ENCODE measurements around the gene CRTC3.

Gene CRTC3

GRCh38 chr15:90593499-90594158, 63.9 kb downstream of the CRTC3 start:
- DNase-seq (ENCODE audit: low read depth) = no peak

- DNase-seq (ENCODE audit: low read depth) = peak; percentile 55
Measured at GRCh38 chr15:90594301-90594738, 64.6 kb downstream of the CRTC3 start.

DNA sequence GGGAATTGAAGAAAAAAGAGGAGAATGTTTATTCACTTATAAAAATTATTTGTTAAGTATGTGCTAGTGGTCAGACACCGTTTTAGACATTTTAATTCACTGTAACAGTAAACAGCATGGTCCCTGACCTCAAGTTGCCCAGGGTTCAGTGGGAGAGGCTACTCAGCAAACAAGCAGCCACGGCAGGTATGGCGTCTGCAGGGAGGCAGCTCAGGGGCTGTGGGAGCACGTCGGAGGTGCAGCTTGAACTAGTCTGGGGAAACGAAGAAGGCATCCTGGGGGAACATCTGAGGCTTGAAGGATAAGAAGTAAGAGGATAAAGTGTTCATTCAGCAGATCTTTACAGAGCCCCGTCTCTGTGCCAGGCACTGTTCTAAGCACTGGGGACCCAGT, 66.0 kb downstream of the CRTC3 start:
- no peak for DNase-seq (ENCODE audit: low read depth)

DNA sequence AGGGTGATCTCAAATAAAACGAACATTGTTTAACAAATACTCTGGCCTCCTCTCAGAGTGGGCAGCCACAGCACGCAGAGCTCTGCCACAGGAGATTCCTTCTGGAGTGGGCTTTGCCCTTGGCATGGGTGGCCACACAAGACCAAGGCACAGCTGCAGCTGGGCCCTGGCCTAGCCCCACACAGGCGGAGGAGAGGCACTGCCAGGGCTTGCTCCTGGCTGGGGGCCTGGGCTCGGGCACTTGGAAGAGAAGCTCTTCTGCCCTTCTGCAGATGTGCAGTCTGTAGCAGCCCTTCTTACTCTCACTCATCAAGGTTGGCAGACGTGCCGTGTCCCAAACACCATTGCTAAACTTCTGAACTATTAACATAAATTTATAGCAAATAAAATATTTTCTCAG, 67.2 kb downstream of the CRTC3 start:
- no peak for DNase-seq (ENCODE audit: low read depth)

GRCh38 chr15:90597577-90597976, 67.9 kb downstream of the CRTC3 start:
- no peak for DNase-seq (ENCODE audit: low read depth)

DNA sequence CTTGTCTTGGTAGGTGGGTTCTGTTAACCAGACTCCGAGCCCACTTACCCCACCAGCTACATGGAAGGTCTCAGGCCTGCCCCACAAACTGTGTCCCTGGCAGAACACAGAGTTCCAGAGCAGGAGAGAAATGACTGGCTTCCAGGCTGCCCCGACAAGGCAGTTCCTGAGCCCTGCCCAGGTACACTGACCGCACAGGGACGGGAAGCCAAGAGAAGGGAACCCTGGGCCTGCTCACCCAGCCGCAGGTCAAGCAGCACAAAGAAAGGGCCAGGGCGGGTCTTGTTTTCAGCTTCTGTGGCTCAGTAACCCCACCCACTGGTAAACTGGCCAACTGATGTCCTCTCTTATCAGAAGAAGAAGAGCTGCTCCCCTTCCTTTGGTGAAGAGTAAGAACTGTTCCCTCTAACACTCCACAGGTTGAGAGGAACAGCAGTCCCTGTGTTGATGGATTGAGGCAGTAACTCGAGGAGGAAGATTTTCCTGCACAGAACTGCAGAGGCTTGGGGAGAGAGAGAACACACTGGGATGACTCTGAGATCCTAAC, 68.4 kb downstream of the CRTC3 start:
- no peak for DNase-seq (ENCODE audit: low read depth)

- DNase-seq (ENCODE audit: low read depth) = no peak
Measured at GRCh38 chr15:90598679-90599078, 69.0 kb downstream of the CRTC3 start.

GRCh38 chr15:90599116-90599515, 69.4 kb downstream of the CRTC3 start:
- DNase-seq (ENCODE audit: low read depth) = no peak

DNA sequence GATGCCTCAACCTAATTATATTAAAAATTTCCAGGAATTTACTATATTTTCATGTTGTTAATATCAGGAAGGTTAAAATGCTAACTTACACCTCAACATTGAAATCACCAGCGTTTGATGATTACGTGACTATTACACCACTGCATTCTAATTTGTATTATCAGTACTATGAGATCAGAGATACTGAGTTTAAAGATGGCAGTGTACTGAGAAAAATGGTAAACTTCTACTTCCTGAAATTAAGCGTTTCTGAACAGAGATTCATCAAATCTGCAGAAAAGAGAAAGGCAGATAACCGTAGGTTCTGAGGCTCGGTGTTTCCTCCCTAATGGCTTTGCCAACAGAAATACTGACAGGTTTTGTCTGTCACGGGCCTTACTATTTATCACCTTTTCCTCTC, 69.9 kb downstream of the CRTC3 start:
- no peak for DNase-seq (ENCODE audit: low read depth)

DNA sequence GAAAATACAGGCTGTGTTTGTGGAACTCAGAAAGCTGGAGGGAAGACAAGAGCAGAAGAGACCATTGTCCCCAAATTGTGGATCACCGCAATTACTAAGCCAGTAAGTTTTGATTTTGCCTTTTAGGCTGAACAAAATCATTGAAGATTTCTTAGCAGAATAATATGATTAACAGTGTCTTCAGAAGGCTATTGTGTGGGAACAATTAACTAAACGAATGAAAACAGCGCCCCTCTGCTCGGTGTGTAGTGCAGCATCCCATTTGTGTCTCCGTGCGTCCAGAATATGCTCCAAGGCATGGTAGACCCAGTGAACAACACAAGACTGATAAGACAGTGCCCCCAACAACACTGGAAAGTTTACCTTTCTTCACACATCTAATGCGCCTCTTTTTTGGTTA, 71.2 kb downstream of the CRTC3 start:
- no peak for DNase-seq (ENCODE audit: low read depth)

DNA sequence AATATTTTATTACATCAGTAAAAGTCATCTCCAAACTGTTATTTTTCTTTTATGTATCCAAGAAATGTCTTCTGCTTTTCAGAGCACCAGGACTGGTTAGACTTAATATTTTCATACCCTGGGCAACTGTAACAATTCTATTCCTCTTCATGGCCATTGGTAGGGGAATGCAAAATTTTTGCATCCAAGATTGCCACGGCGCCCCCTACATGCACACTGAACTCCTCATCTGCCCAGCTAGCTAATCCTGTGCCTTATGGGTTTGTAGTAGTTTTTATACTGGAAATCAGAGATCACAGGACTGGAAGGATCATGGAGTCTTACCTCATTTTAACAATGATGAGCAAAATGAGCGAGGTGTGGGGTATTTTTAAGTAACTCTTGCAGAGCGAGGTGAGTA, 74.2 kb downstream of the CRTC3 start:
- no peak for DNase-seq (ENCODE audit: low read depth)

DNA sequence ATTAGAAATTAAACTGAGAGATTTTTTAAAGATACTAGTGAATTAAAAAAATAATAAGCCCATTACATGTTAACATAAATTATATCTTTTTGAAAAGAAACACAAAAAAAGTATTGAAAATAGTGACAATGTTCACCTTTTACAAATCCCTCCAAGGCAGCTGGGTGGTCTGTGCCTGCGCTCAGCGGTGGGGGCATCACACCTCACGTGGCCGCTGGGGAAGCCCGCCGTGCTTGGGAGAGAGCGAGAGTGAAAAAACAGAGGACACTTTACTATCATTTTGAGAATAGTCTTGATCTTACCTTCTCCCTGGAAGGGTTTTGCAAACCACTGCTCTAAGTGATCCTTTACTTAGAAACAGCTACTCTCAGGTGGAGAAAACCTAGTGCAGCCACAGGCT, 76.9 kb downstream of the CRTC3 start:
- DNase-seq (ENCODE audit: low read depth) = no peak

DNA sequence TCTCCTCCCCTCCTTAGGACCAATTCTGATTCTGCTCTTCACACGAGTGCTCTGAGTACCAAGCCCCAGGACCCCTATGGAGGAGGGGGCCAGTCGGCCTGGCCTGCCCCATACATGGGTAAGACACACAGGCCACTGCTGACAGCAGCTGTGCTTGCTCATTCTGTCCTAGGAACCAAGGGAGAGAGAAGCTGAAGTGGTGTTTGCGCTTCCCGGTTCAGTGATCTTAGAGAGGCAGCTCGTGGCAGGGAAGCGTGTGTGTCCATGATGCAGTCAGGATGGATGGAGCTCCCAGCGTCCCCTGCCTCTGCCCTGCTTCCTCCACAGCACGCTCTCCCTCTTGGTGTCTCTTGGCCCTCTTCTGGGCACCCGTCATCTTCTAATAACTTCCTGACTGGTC, 77.6 kb downstream of the CRTC3 start:
- no peak for DNase-seq (ENCODE audit: low read depth)

- DNase-seq (ENCODE audit: low read depth) = no peak
Measured at GRCh38 chr15:90609242-90610180, 79.8 kb downstream of the CRTC3 start.

DNA sequence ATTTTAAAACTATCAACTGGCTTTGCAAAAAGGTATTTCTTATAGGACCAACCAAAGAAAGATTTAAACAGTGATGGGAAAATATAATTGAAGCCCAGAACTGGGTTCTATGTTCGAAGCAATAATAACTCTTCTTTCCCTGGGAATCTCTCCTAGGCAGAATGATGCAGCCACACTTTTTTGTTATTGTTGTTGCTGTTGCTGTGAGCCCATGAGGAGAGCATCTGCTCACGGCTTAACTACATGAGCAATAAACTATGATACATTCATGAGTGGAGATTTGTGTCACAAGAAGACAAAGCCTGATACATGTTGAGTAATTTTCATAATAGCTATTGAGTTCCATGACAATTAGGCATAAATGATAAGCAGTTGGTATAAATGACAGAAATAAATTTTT, 80.5 kb downstream of the CRTC3 start:
- no peak for DNase-seq (ENCODE audit: low read depth)

- no peak for DNase-seq (ENCODE audit: low read depth)
Measured at GRCh38 chr15:90611157-90611556, 81.4 kb downstream of the CRTC3 start.

DNA sequence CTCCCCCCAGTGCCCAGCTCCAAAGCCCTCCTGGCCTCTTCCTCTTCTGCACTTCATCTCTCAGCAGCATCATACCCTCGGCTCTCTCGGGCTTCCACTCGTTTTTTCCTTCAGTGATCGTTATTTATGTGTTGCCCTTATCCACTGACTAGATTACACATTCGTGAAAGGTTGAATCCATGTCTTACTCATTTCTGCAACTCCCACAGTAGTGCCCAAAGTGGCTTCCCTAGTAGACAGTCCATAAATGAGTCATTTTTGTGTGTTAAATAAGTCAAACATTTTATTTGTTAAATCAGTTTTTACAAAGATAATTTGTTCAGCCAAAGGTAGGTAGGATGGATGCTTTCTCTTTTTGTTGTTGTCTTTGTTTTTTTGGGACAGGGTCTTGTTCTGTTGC, 87.4 kb downstream of the CRTC3 start:
- DNase-seq (ENCODE audit: low read depth) = no peak

- no peak for DNase-seq (ENCODE audit: low read depth)
Measured at GRCh38 chr15:90617668-90618097, 88.0 kb downstream of the CRTC3 start.

- no peak for DNase-seq (ENCODE audit: low read depth)
Measured at GRCh38 chr15:90618330-90619125, 88.8 kb downstream of the CRTC3 start.

GRCh38 chr15:90619468-90619867, 89.7 kb downstream of the CRTC3 start:
- DNase-seq (ENCODE audit: low read depth) = no peak

GRCh38 chr15:90619939-90620338, 90.2 kb downstream of the CRTC3 start:
- no peak for DNase-seq (ENCODE audit: low read depth)

DNA sequence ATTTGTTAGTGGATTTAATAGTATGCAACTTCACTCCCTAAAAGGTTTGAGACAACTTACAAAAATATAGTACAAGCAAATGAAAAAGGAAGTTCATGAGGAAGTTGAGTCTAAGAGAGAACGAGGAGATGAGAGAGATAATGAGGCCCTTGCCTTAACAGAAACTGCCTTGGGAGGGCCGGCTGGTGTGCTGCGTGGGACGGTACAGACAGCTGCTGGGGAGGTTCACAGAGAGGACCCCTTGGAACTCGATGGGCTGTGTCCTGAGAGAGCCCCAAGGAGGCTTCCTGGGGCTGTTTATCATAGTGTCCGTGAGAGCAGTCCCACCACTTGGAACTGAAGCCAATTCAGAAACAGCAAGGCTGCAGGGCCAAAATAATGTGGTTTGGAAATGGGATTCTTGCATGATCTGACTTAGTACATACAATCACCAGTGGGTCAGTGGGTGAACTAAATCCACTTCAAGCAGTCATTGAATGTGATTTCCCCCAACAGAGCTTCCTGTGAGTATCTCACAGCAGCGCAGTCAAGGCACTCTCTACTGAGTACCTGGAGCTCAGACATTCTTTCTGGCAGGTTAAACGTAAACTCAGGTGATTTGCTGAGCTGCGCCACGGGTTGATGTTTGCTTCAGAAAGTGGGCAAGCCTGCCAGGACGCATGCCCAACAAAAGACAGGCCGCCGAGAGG, 90.8 kb downstream of the CRTC3 start:
- DNase-seq (ENCODE audit: low read depth) = no peak

All from stimulated activated CD8-positive, alpha-beta memory T cell treated with anti-CD3 and anti-CD28 coated beads, Interleukin-12 subunit alpha, Interleukin-12 subunit beta, amount 100 ng/mL, for 4 hours (primary cell).